Calu3 (cell line): ENCODE data around the gene DUSP22. TPM values are rescaled to one million over a fixed set of nuclear protein-coding genes. Genes with fewer than 3 reads are reported as not detected.

Source experiments
- BruUV-seq: library from RNA; stranded (reverse); fragments of 400-500 nt; replicated peaks from 2 replicates; lab custom pipeline; 2021; lab: Mats Ljungman, UMichigan
- CTCF ChIA-PET: fragments of 300-600 bp; sonication (Branson Sonifier 250); formaldehyde crosslinking; loops from one replicate; lab custom pipeline; 2022; ENCODE audit warnings: antibody characterized with exemption; lab: Charles Lee
- DNase-seq: peaks from one replicate; pipeline ENCODE4 v3.0.0; 2022
- H3K27ac Mint-ChIP-seq: one replicate; pipeline ENCODE4 v1.8.0; 2022; ENCODE audit warnings: mixed read lengths; ENCODE audit not compliant: unreplicated experiment
- H3K27me3 Mint-ChIP-seq: one replicate; pipeline ENCODE4 v1.8.0; 2022; ENCODE audit warnings: mixed read lengths; ENCODE audit not compliant: unreplicated experiment
- H3K36me3 Mint-ChIP-seq: one replicate; pipeline ENCODE4 v1.8.0; 2022; ENCODE audit warnings: mild to moderate bottlenecking, moderate library complexity, mixed read lengths; ENCODE audit not compliant: insufficient read depth, unreplicated experiment
- H3K4me1 Mint-ChIP-seq: one replicate; pipeline ENCODE4 v1.8.0; 2022; ENCODE audit warnings: mild to moderate bottlenecking, low read depth, mixed read lengths; ENCODE audit not compliant: unreplicated experiment
- H3K4me3 Mint-ChIP-seq: one replicate; pipeline ENCODE4 v1.8.0; 2022; ENCODE audit warnings: mild to moderate bottlenecking, low read depth, moderate library complexity, mixed read lengths; ENCODE audit not compliant: unreplicated experiment
- H3K9me3 Mint-ChIP-seq: one replicate; pipeline ENCODE4 v1.8.0; 2022; ENCODE audit warnings: low read depth, mixed read lengths; ENCODE audit not compliant: unreplicated experiment
- intact Hi-C: fragments of 100-400 bp; cut with micrococcal nuclease; formaldehyde crosslinking; loops from one replicate; pipeline ENCODE4 v1.10.0; 2022; ENCODE audit not compliant: unreplicated experiment
- total RNA-seq: library from RNA; stranded (reverse); gene quantifications from 2 replicates; pipeline ENCODE4 v1.2.3, GENCODE V29; 2022
- TF ChIP-seq, protein P1 (sequence below): fragments of 200-600 bp; IDR thresholded peaks from one replicate; pipeline ENCODE4 v1.8.0; 2022; ENCODE audit warnings: antibody characterized with exemption; ENCODE audit not compliant: unreplicated experiment

Gene DUSP22
- total RNA-seq, 1 experiment from 2014 or later: 14.7 TPM

DNA sequence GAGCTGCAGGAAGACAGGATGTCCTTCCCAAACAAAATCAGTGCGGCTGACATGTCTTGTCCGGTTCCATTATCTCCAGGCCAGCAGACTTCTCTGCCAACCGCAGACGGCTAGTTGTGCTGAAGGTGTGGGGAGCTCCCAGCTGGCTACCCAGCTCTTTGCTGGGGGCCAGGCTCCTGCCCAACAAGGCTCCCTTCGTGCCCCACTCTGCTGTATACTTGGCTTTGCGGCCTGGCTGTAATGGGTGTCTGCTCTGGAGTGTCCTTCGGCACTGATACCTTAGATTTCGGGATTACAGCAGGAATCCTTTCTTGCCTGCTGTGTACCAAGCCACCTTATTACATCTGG lies 50.5 kb downstream of the DUSP22 start:
- TF ChIP-seq, protein P1, sequence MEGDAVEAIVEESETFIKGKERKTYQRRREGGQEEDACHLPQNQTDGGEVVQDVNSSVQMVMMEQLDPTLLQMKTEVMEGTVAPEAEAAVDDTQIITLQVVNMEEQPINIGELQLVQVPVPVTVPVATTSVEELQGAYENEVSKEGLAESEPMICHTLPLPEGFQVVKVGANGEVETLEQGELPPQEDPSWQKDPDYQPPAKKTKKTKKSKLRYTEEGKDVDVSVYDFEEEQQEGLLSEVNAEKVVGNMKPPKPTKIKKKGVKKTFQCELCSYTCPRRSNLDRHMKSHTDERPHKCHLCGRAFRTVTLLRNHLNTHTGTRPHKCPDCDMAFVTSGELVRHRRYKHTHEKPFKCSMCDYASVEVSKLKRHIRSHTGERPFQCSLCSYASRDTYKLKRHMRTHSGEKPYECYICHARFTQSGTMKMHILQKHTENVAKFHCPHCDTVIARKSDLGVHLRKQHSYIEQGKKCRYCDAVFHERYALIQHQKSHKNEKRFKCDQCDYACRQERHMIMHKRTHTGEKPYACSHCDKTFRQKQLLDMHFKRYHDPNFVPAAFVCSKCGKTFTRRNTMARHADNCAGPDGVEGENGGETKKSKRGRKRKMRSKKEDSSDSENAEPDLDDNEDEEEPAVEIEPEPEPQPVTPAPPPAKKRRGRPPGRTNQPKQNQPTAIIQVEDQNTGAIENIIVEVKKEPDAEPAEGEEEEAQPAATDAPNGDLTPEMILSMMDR: no peak
- Mint-ChIP-seq H3K9me3 (peaks cover 2% of the 10 kb centered on the region), H3K27me3 (no peaks in the 10 kb centered on the region), H3K4me3 (no peak overlapping the region), H3K4me1 (no peaks in the 10 kb centered on the region), H3K27ac (no peak overlapping the region), H3K36me3 (no peaks in the 10 kb centered on the region)
- intact Hi-C loops: no loop called here
- DNase-seq: no peak
- CTCF ChIA-PET: no interaction called here
- BruUV-seq: no TSS peak

DNA sequence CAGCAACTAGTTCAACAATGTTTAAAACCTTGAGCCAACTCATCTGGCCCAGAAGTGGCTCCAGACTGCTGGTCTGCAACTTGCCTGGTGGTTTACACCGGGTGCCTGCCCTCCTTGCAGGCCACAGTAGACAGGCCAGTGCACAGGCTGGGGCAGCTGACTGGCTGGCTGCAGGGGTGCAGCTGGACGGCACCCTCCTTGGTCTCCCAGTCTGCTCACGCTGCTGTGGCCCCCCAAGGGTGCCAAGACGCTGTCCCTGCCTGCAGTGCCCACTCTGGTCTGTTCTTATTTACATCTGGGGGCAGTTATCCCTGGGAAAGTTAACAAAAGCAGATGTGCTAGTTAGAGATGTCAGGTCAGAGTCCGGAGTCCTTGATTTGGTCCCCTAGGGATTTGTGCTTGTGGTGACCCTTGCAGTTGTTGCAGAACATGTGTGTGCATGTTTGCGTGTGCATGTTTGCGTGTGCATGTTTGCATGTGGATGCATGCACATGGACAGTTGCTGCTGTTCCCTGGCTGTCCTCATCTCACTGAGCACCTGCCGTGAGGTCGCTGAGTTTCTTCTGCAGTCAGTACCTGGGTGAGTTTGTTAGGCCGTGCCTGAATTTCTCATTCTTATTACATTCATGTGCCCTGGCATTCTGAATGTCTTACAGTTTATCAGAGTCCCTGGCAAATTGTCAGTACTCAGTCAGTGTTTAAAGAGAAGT lies 51.1 kb downstream of the DUSP22 start:
- no peak overlapping the region for H3K4me3 Mint-ChIP-seq
- BruUV-seq: no TSS peak
- intact Hi-C loops: no loop called here
- DNase-seq: no peak
- H3K9me3 Mint-ChIP-seq: peaks cover 2% of the 10 kb centered on the region
- no peak overlapping the region for H3K27ac Mint-ChIP-seq
- CTCF ChIA-PET: no interaction called here
- H3K4me1 Mint-ChIP-seq: no peaks in the 10 kb centered on the region
- TF ChIP-seq, protein P1: no peak
- H3K27me3 Mint-ChIP-seq: no peaks in the 10 kb centered on the region
- no peaks in the 10 kb centered on the region for H3K36me3 Mint-ChIP-seq

DNA sequence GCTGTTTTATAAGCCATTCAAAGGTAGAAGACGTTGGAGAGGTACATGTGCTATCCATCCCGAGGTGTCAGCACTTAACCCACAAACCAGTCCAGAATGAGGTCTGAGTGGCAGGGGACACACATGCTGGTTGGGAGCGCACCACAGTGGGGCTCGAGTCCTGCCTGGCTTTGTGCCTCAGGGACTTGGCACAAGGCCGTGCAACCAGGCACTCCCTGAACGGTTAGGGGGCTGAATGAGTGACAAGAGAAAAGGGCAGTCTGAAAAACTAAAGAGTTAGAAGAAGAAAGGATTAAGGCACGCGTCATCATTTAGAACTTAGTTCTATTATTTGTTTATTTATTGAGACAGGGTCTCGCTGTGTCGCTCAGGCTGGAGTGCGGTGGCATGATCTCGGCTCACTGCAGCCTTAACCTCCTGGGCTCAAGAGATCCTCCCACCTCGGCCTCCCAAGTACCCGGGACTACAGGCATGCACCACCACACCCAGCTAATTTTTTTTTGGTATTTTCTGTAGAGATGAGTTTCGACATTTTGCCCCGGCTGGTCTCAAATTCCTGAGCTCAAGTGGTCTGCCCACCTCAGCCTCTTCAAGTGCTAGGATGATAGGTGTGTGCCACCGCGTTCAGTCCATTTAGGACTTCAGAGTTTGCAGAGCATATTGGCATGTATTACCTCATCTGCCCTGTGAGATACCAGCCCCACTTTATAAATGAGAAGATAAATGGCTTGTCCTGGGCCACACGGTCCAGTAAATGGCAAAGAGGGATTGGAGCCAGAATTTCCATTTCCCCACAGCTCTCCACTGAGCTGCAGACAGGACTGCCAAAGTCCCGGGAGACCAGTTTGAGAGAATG lies 51.9 kb downstream of the DUSP22 start:
- intact Hi-C loops: no loop called here
- Mint-ChIP-seq H3K27me3 (no peaks in the 10 kb centered on the region), H3K4me1 (no peaks in the 10 kb centered on the region), H3K4me3 (no peak overlapping the region), H3K27ac (no peak overlapping the region), H3K9me3 (peaks cover 2% of the 10 kb centered on the region), H3K36me3 (no peaks in the 10 kb centered on the region)
- DNase-seq: no peak
- TF ChIP-seq, protein P1: no peak
- no TSS peak for BruUV-seq
- CTCF ChIA-PET: no interaction called here

DNA sequence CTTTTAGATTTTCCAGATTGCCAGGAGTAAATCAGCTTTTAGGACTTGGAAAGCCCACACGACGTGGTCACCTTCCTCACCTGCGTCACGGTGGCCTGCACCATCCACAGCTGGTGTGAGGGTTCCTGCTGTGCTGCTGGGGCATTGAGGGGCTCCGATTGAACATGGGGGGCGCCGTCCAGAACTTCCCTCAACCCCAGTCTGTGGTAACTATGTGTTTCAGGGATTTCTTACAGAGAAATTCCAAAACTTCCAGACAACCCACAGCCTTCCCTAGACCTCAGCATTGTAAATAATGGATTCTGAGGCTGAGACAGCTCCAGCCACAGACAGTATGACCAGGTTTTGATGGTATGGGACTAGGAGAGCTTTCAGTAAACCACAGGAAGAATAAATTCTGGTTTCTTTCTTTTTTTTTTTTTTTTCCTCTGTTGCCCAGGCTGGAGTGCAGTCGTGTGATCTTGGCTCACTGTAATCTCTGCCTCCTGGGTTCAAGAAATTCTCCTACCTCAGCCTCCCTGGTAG lies 52.6 kb downstream of the DUSP22 start:
- no TSS peak for BruUV-seq
- no peak overlapping the region for H3K4me3 Mint-ChIP-seq
- no peaks in the 10 kb centered on the region for H3K4me1 Mint-ChIP-seq
- no peak for DNase-seq
- CTCF ChIA-PET: no interaction called here
- no peaks in the 10 kb centered on the region for H3K27me3 Mint-ChIP-seq
- H3K9me3 Mint-ChIP-seq: peaks cover 2% of the 10 kb centered on the region
- H3K36me3 Mint-ChIP-seq: no peaks in the 10 kb centered on the region
- H3K27ac Mint-ChIP-seq: no peak overlapping the region
- TF ChIP-seq, protein P1: no peak
- intact Hi-C loops: no loop called here
